K562 (cell line): ENCODE results near the gene DXO.

Source experiments
- CTCF ChIP-seq, 3 experiments: IDR thresholded peaks in 2 of 3; conservative IDR thresholded peaks in 1 of 3; 2 replicates each; pipeline ENCODE4 v1.5.1; 2011 to 2012; ENCODE audit warnings: low read length in 3 of 3, mild to moderate bottlenecking in 3 of 3, control low read depth in 2 of 3, improper control_type of control experiment in 1 of 3, inconsistent platforms in 1 of 3, low read depth in 1 of 3, mixed read lengths in 1 of 3, moderate library complexity in 1 of 3; ENCODE audit not compliant: insufficient read depth in 2 of 3
- EHMT2 ChIP-seq: fragments of 450-650 bp; IDR thresholded peaks from 2 replicates; pipeline ENCODE4 v1.6.1; 2018; ENCODE audit warnings: antibody characterized with exemption
- NCOR1 ChIP-seq: fragments of 450-650 bp; IDR thresholded peaks from 2 replicates; pipeline ENCODE4 v1.6.1; 2016; ENCODE audit warnings: mild to moderate bottlenecking, moderate library complexity
- POLR2A ChIP-seq: fragments of 450-650 bp; conservative IDR thresholded peaks from 2 replicates; pipeline ENCODE4 v1.6.1; 2016
- POLR2AphosphoS5 ChIP-seq: IDR thresholded peaks from 2 replicates; pipeline ENCODE4 v1.6.1; 2011; ENCODE audit warnings: mild to moderate bottlenecking, low read depth, low read length, moderate library complexity; ENCODE audit not compliant: control insufficient read depth, insufficient read depth
- SP1 ChIP-seq: sonication (generic); formaldehyde crosslinking; IDR thresholded peaks from 2 replicates; pipeline ENCODE4 v1.8.1; 2022; ENCODE audit warnings: mild to moderate bottlenecking, missing genetic modification reagents
- SP2 ChIP-seq: IDR thresholded peaks from 2 replicates; pipeline ENCODE4 v1.6.1; 2011; ENCODE audit warnings: mild to moderate bottlenecking, low read depth, low read length, moderate library complexity; ENCODE audit not compliant: poor library complexity, severe bottlenecking; ENCODE audit errors: extremely low read depth
- ZNF217 ChIP-seq: sonication (generic); formaldehyde crosslinking; IDR thresholded peaks from 2 replicates; pipeline ENCODE4 v1.8.0; 2022; ENCODE audit warnings: mild to moderate bottlenecking, missing genetic modification reagents
- ZNF444 ChIP-seq: fragments of 250-450 bp; sonication (Bioruptor Pico); IDR thresholded peaks from 2 replicates; pipeline ENCODE4 v1.4.0; 2020; ENCODE audit warnings: mild to moderate bottlenecking, moderate library complexity

GRCh38 chr6:31952890-31953289 is 19.0 kb downstream of the DXO start:
- TF ChIP-seq ZNF217 (CRISPR knock-in tag) (no peak), SP2 (no peak), CTCF (IDR thresholded peaks at IDR 0.05 in 2 of 3, conservative IDR thresholded peaks at IDR 0.05 in 1 of 3; ENCODE audit: insufficient read depth in 2 of 3, low read depth in 1 of 3, low read length in 3 of 3) (no peak), ZNF444 (CRISPR knock-in tag) (no peak), SP1 (CRISPR knock-in tag) (no peak), POLR2AphosphoS5 (no peak), NCOR1 (no peak), EHMT2 (no peak), POLR2A (no peak)
